GM06990 (cell line): ENCODE results near the gene LCN15.
A peak's percentile ranks its signal among the peaks of the same experiment; 100 is the strongest.

Source experiments
- DNase-seq: peaks from one replicate; pipeline ENCODE4 v3.0.0-alpha.2; 2011; ENCODE audit not compliant: insufficient read length; ENCODE audit errors: extremely low read depth
- H3K27me3 ChIP-seq: replicated peaks from 2 replicates; pipeline ENCODE4 v1.6.0; 2011; ENCODE audit warnings: low read length; ENCODE audit not compliant: control insufficient read depth, insufficient read depth
- H3K36me3 ChIP-seq: 2 replicates; pipeline ENCODE4 v1.5.1; 2011; ENCODE audit warnings: low read length; ENCODE audit not compliant: control insufficient read depth, insufficient read depth
- H3K4me3 ChIP-seq: replicated peaks from 2 replicates; pipeline ENCODE4 v1.5.1; 2011; ENCODE audit warnings: low read depth, mild to moderate bottlenecking, control low read depth, low read length
- CTCF ChIP-seq: IDR thresholded peaks from 2 replicates; pipeline ENCODE4 v1.5.1; 2011; ENCODE audit warnings: low read length, control low read depth, mild to moderate bottlenecking, inconsistent platforms; ENCODE audit not compliant: insufficient read depth, poor library complexity, severe bottlenecking

The LCN15 gene

DNA sequence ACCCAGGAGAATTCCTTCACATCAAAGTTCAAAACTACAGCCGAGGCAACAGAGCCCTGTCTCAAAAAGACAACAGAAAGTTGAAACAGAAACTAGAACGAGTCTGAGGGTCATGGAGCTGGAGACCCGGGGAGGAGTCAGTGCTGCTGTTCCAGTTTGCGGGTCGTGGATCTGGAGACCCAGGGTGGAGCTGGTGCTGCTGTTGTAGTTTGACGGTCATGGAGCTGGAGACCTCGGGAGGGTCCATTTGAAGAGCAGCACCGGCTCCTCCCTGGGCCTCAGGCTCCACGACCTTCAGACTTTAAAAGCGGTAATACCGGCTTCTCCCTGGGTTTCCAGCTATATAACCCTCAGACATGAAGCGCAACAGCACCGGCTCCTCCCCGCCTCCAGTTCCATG, 13.0 kb upstream of the LCN15 start:
- DNase-seq: no peak
- TF ChIP-seq CTCF: no peak
- Histone ChIP-seq H3K27me3 (peaks cover 3% of the 10 kb centered on the region; the same call in 1 of the 2 replicates), H3K36me3 (no peaks in the 10 kb centered on the region), H3K4me3 (no peak overlapping the region)

DNA sequence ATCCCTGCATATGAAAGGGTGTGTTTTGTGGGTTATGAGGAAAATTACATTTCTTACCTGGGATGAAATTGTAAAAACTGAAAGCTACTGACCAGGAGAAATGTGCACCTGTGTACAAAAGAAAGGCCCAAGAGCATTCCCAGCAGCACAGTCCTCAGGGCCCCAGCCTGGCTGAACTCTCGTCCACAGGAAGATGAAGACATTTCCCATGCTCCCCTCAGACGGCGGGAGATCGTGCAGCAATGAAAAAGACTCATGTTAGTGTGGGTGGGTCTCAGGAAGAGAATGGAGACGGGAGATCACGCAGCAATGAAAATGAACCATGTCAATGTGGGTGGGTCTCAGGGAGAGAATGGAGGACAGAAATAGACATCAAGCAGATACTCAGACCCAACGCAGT, 12.6 kb upstream of the LCN15 start:
- Histone ChIP-seq H3K27me3 (peaks cover 3% of the 10 kb centered on the region; the same call in 1 of the 2 replicates), H3K4me3 (no peak overlapping the region), H3K36me3 (no peaks in the 10 kb centered on the region)
- no peak for TF ChIP-seq CTCF
- no peak for DNase-seq

GRCh38 chr9:136775191-136775590, 10.9 kb upstream of the LCN15 start:
- no peak overlapping the region for H3K4me3 ChIP-seq
- TF ChIP-seq CTCF: no peak
- DNase-seq: no peak

GRCh38 chr9:136774416-136775045, 10.2 kb upstream of the LCN15 start:
- H3K4me3 ChIP-seq: no peak overlapping the region
- DNase-seq: no peak
- H3K27me3 ChIP-seq: peaks cover 1% of the 10 kb centered on the region; the same call in 1 of the 2 replicates
- no peaks in the 10 kb centered on the region for H3K36me3 ChIP-seq
- no peak for TF ChIP-seq CTCF

More at GRCh38 chr9:136775191-136775590, 10.9 kb upstream of the LCN15 start:
- peaks cover 1% of the 10 kb centered on the region; the same call in 1 of the 2 replicates for H3K27me3 ChIP-seq
- no peaks in the 10 kb centered on the region for H3K36me3 ChIP-seq

DNA sequence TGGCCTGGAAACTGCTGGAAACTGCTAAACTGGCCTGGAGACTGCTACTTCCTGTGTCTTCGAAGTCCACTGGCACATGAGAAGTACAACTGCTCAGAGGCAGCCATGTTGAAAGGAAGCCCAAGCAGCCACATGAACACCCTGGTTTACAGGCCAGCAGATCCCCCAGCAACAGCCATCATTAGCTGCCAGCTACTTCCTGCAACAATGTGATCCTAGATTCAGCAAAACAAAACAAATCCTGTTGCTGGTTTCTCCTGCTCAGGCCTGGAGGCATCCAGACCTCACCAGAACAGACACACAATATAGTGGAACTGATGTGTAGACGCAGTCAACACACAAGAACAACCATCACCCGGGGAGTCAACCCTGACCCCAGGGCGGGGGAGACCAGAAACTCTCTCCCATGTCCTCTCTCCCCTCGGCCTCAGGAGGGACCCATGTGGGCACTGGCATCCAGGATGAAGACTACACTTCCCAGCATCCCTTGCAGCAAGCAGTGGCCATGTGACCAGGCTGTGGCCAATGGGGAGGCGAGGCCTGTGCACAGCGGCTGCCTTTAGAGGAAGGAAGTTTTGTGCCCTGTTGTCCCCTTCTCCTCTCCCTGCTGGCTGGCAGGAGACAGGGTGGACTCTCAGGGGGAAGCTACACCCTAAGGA, 9.2 kb upstream of the LCN15 start:
- no peak for TF ChIP-seq CTCF
- Histone ChIP-seq H3K4me3 (no peak overlapping the region), H3K36me3 (no peaks in the 10 kb centered on the region), H3K27me3 (no peaks in the 10 kb centered on the region)
- peak; percentile 59 for DNase-seq
